SK-N-SH (cell line): ENCODE measurements around the gene STEAP2. TPM values are rescaled to one million over a fixed set of nuclear protein-coding genes. Genes with fewer than 3 reads are reported as not detected.

Experiments
- CTCF ChIA-PET: fragments of 300-600, 350-600 bp; formaldehyde crosslinking; extraction: SDS; loops from one replicate; lab custom pipeline; 2021; lab: Yijun Ruan, JAX
- POLR2A ChIA-PET: fragments of 350-600 bp; sonication (Branson Sonifier 250); formaldehyde crosslinking; extraction: SDS; loops from one replicate; lab custom pipeline; 2020; ENCODE audit warnings: antibody characterized with exemption, inconsistent platforms; lab: Yijun Ruan, JAX
- DNase-seq: peaks from one replicate; pipeline ENCODE4 v3.0.0; 2012
- H2AFZ ChIP-seq: fragments of 200-600 bp; sonication (generic); 2 replicates; pipeline ENCODE4 v1.8.1; 2016; ENCODE audit warnings: antibody characterized with exemption, mild to moderate bottlenecking, low read depth
- H3F3A ChIP-seq: fragments of 200-600 bp; sonication (generic); replicated peaks from 2 replicates; pipeline ENCODE3; 2016; ENCODE audit warnings: antibody characterized with exemption, mild to moderate bottlenecking; ENCODE audit not compliant: insufficient read depth
- H3K27ac ChIP-seq, 2 experiments: fragments of 200-500 bp in 1 of 2; fragments of 200-600 bp in 1 of 2; sonication (Bioruptor generic) in 1 of 2; sonication (generic), shearing (Covaris generic) in 1 of 2; 2 replicates each; pipeline versions ENCODE4 v1.5.1 to v1.6.1; 2014 to 2016; ENCODE audit warnings: low read depth in 2 of 2, inconsistent platforms in 1 of 2, low read length in 1 of 2, mild to moderate bottlenecking in 1 of 2, mixed read lengths in 1 of 2
- H3K27me3 ChIP-seq: fragments of 200-600 bp; sonication (generic), shearing (Covaris generic); 2 replicates; pipeline ENCODE4 v1.6.1; 2016; ENCODE audit warnings: mixed run types; ENCODE audit not compliant: insufficient read depth
- H3K36me3 ChIP-seq, 2 experiments: fragments of 200-500 bp in 1 of 2; fragments of 200-600 bp in 1 of 2; sonication (Bioruptor generic) in 1 of 2; sonication (generic) in 1 of 2; replicated peaks in 1 of 2; 2 replicates each; pipeline versions ENCODE3 to v1.5.1; 2014 to 2016; ENCODE audit warnings: low read length in 1 of 2, mild to moderate bottlenecking in 1 of 2; ENCODE audit not compliant: insufficient read depth in 2 of 2, control insufficient read depth in 1 of 2
- H3K4me1 ChIP-seq, 2 experiments: fragments of 200-500 bp in 1 of 2; fragments of 200-600 bp in 1 of 2; sonication (Bioruptor generic) in 1 of 2; sonication (generic), shearing (Covaris generic) in 1 of 2; 2 replicates each; pipeline versions ENCODE4 v1.5.1 to v1.6.1; 2014 to 2016; ENCODE audit warnings: low read depth in 1 of 2, low read length in 1 of 2, mixed run types in 1 of 2; ENCODE audit not compliant: insufficient read depth in 2 of 2, control insufficient read depth in 1 of 2
- H3K4me2 ChIP-seq: fragments of 200-600 bp; sonication (generic), shearing (Covaris generic); 2 replicates; pipeline ENCODE4 v1.6.1; 2017; ENCODE audit warnings: mixed run types
- H3K4me3 ChIP-seq, 2 experiments: fragments of 200-500 bp in 1 of 2; fragments of 200-600 bp in 1 of 2; sonication (Bioruptor generic) in 1 of 2; sonication (generic), shearing (Covaris generic) in 1 of 2; 2 replicates each; pipeline versions ENCODE4 v1.5.1 to v1.8.1; 2014 to 2016; ENCODE audit warnings: low read depth in 2 of 2, inconsistent platforms in 1 of 2, low read length in 1 of 2, mild to moderate bottlenecking in 1 of 2, mixed read lengths in 1 of 2, moderate library complexity in 1 of 2
- H3K79me2 ChIP-seq: fragments of 200-600 bp; sonication (generic); 2 replicates; pipeline ENCODE4 v1.8.1; 2017; ENCODE audit warnings: mild to moderate bottlenecking; ENCODE audit not compliant: insufficient read depth
- H3K9ac ChIP-seq: fragments of 200-600 bp; sonication (generic); 2 replicates; pipeline ENCODE4 v1.6.1; 2017; ENCODE audit warnings: mixed run types
- H3K9me2 ChIP-seq: fragments of 200-600 bp; sonication (generic); 2 replicates; pipeline ENCODE4 v1.6.1; 2017; ENCODE audit warnings: mixed run types
- H3K9me3 ChIP-seq: fragments of 200-600 bp; sonication (generic); 2 replicates; pipeline ENCODE4 v1.6.1; 2017; ENCODE audit warnings: mixed run types, mild to moderate bottlenecking, moderate library complexity
- H4K20me1 ChIP-seq: fragments of 200-600 bp; sonication (generic); 2 replicates; pipeline ENCODE4 v1.6.1; 2017; ENCODE audit warnings: mild to moderate bottlenecking, mixed run types; ENCODE audit not compliant: insufficient read depth
- EP300 ChIP-seq, 2 experiments: IDR thresholded peaks; 2 replicates each; pipeline versions ENCODE4 v1.4.0 to v1.6.1; 2012; ENCODE audit warnings: borderline replicate concordance in 1 of 2, low read depth in 1 of 2, low read length in 1 of 2
- MAX ChIP-seq: IDR thresholded peaks from 2 replicates; pipeline ENCODE4 v1.4.0; 2012; ENCODE audit warnings: low read depth
- MEF2A ChIP-seq: IDR thresholded peaks from 2 replicates; pipeline ENCODE4 v1.4.0; 2012; ENCODE audit warnings: low read depth, borderline replicate concordance
- NFIC ChIP-seq: IDR thresholded peaks from 2 replicates; pipeline ENCODE4 v1.4.0; 2012; ENCODE audit warnings: borderline replicate concordance
- RXRA ChIP-seq: IDR thresholded peaks from 2 replicates; pipeline ENCODE4 v1.4.0; 2012; ENCODE audit warnings: low read depth, mild to moderate bottlenecking, borderline replicate concordance
- TAF1 ChIP-seq: IDR thresholded peaks from 2 replicates; pipeline ENCODE4 v1.6.1; 2012; ENCODE audit warnings: low read depth, mild to moderate bottlenecking, low read length, moderate library complexity, borderline replicate concordance
- TCF12 ChIP-seq: IDR thresholded peaks from 2 replicates; pipeline ENCODE4 v1.4.0; 2012
- WGBS: methylation state at CpG from one replicate; pipeline ENCODE4 v1.1.6; 2017; ENCODE audit warnings: low lambda C conversion rate; 5-methylcytosine and 5-hydroxymethylcytosine counted together
- polyA plus RNA-seq, 3 experiments: library from polyadenylated mRNA; depleted of rRNA; stranded (reverse); fragments of >200 nt; gene quantifications; 2 replicates each; pipeline ENCODE4 v1.2.3, GENCODE V29; 2012

STEAP2 gene
- polyA plus RNA-seq, 1 of the 3 experiments (the other 2 are of a cell fraction) = 6.6 TPM

DNA sequence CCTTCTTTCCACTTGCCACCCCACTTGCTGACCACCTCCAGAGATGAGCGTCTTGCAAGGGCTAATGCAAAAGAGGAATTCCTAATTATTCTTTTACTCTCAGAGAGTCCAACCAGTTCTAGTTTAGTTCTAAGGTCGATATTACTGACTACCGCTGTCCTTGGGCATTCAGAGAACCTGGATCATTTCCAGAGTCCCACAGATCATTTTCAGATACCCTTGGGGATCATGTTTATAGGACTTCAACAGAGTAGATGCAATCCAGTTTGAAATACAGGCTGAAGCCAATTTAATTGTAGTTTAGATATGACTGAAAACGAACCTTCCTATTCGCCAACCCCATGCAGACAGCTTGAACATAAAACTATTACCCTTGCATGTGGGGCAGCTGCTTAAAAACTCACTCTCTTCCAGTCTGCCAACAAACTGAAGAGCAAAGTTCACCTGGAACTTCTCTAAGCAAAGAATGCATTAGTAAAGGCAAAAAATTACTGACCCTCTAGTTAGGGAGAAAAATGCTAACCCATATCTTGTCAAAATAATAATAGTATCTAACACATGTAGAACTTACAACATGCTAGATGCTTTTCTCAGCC lies 55.8 kb downstream of the STEAP2 start:
- TF ChIP-seq MAX = no peak
- Histone ChIP-seq H3K9ac (no peak overlapping the region), H3K4me1 (peaks cover 8 to 36% of the 10 kb centered on the region in 2 experiments; a peak in 3 of 4 replicates), H3F3A (peaks cover 30% of the 10 kb centered on the region), H3K27ac (peak overlapping the region in 1 of 2 experiments; percentile 51; a peak in 2 of 4 replicates), H2AFZ (peak overlapping the region; percentile 14; the same call in 1 of the 2 replicates), H3K9me2 (no peaks in the 10 kb centered on the region), H3K9me3 (no peaks in the 10 kb centered on the region), H3K4me3 (no peak overlapping the region), H3K4me2 (peak overlapping the region; percentile 2; the same call in 1 of the 2 replicates), H3K27me3 (no peaks in the 10 kb centered on the region), H3K79me2 (no peaks in the 10 kb centered on the region), H4K20me1 (no peaks in the 10 kb centered on the region), H3K36me3 (no peaks in the 10 kb centered on the region)
- DNase-seq = no peak
- 87% methylated on average over 5 of the region's 5 CpGs for WGBS
- ChIA-PET POLR2A (no interaction called here), CTCF (interaction anchor here (0.6 to 2.2 kb wide), 6 partner anchors 10 to 165 kb away, joined by 3 to 5 read pairs (median 4); partner anchors contain the start of gene STEAP2)

- CTCF ChIA-PET = interaction anchor here (0.6 to 1.6 kb wide), 2 partner anchors 32 to 159 kb away, joined by 3 read pairs; no protein-coding TSS in a partner anchor
Measured at GRCh38 chr7:90269163-90269562, 57.6 kb downstream of the STEAP2 start.

DNA sequence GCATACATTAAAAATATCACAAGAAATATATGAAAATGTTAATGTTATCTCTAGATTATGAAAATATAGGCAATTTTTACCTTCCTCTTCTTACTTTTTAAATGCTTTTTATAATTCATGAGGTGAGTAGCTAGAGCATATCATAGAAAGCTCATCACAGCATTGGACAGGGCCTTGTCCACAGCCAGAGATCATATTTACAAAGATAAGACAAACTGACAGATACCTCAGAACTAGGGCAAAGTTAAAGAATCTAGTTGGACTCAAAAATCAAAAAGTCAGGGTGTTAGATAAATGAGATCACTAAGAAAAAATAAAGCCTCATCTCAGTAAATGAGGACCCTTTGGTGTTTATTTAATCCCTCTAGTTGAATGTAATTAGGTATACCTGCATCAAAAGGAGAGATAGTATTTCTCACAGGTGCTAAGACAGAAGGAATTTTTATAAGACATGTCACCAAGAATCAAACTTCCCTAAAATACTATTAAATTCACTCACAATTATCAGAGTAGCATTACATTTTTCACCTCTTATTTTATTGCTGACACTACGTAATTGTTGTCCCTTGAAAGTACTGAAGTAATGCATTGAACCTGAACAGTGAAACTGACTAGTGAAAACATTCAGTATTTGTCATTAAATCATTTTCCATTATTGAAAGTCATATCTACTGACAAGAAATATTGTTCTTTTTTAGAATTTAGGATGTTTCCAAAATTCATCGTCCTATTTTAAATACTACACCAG lies 59.1 kb downstream of the STEAP2 start:
- no peak overlapping the region for H3K9ac ChIP-seq
- peaks cover 9 to 36% of the 10 kb centered on the region in 2 experiments; a peak in 3 of 4 replicates for H3K4me1 ChIP-seq
- ChIA-PET CTCF (interaction anchor here (1.1 kb wide), 1 partner anchor 117 kb away, joined by 3 read pairs; the partner anchor contains the start of gene STEAP1), POLR2A (no interaction called here)
- H3F3A ChIP-seq = peaks cover 30% of the 10 kb centered on the region
- no peaks in the 10 kb centered on the region for H3K9me2 ChIP-seq
- TF ChIP-seq RXRA (no peak), EP300 (IDR thresholded peaks at IDR 0.05; ENCODE audit: borderline replicate concordance in 1 of 2, low read depth in 1 of 2, low read length in 1 of 2) (no peak), TAF1 (no peak)
- H3K79me2 ChIP-seq = no peaks in the 10 kb centered on the region
- H3K9me3 ChIP-seq = no peaks in the 10 kb centered on the region
- no peak for DNase-seq
- H3K4me2 ChIP-seq = peak overlapping the region; percentile 33; the same call in 1 of the 2 replicates
- H2AFZ ChIP-seq = no peak overlapping the region
- H3K4me3 ChIP-seq = no peak overlapping the region
- H4K20me1 ChIP-seq = no peaks in the 10 kb centered on the region
- peak overlapping the region; percentile 76 to 85; a peak in 3 of 4 replicates for H3K27ac ChIP-seq
- H3K36me3 ChIP-seq = no peaks in the 10 kb centered on the region
- no peaks in the 10 kb centered on the region for H3K27me3 ChIP-seq
- WGBS = 99% methylated on average over 2 of the region's 2 CpGs

More at GRCh38 chr7:90269163-90269562, 57.6 kb downstream of the STEAP2 start:
- Histone ChIP-seq H4K20me1 (no peaks in the 10 kb centered on the region), H3K9me2 (no peaks in the 10 kb centered on the region), H3K27ac (no peak overlapping the region), H2AFZ (no peak overlapping the region), H3K36me3 (no peaks in the 10 kb centered on the region), H3K4me3 (no peak overlapping the region), H3K9me3 (no peaks in the 10 kb centered on the region), H3K27me3 (no peaks in the 10 kb centered on the region), H3K4me2 (no peak overlapping the region), H3K9ac (no peak overlapping the region), H3K79me2 (no peaks in the 10 kb centered on the region), H3F3A (peaks cover 30% of the 10 kb centered on the region), H3K4me1 (peaks cover 9 to 36% of the 10 kb centered on the region in 2 experiments; a peak in 3 of 4 replicates)
- POLR2A ChIA-PET = no interaction called here
- DNase-seq = no peak
- WGBS = 78% methylated on average over 1 of the region's 1 CpG
- TF ChIP-seq NFIC = peak; percentile 50
- no peak for TF ChIP-seq MEF2A
- TF ChIP-seq TCF12 = 0 out of 2 replicates have a peak, but pooled peaks have one; percentile 8
